Measurements from ENCODE around the gene RAD51C. TPM values are rescaled to one million over a fixed set of nuclear protein-coding genes. Genes with fewer than 3 reads are reported as not detected.
"Not testable (repeated sequence)": the region's sequence is repeated elsewhere in the genome, so short reads cannot be mapped to it uniquely, and the experiment has no call there.

Gene RAD51C
- total and polyA plus RNA-seq, 5 experiments from 2014 or later: 25.9 to 50.7 (median 46.6) TPM

GRCh38 chr17:58710948-58711552 is 18.6 kb downstream of the RAD51C start:
- H3K27ac Mint-ChIP-seq: no peak overlapping the region
- POLR2A ChIA-PET: interaction anchor here (1.6 to 2.3 kb wide), 2 partner anchors 192 to 294 kb away, joined by 6 to 7 read pairs; no protein-coding TSS in a partner anchor
- H3K36me3 Mint-ChIP-seq: peaks cover 8 to 68% (median 11%) of the 10 kb centered on the region in 3 donors
- ATAC-seq (no peak), DNase-seq (peak in 7 of 10 donors; percentile 10 to 50 (median 27))
- no peaks in the 10 kb centered on the region for H3K9me3 Mint-ChIP-seq
- H3K27me3 Mint-ChIP-seq: no peaks in the 10 kb centered on the region
- no peak overlapping the region for H3K4me3 Mint-ChIP-seq
- peaks cover 0 to 6% (median under 1%) of the 10 kb centered on the region in 4 donors for H3K4me1 Mint-ChIP-seq

GRCh38 chr17:58722274-58722673 is 29.9 kb downstream of the RAD51C start:
- POLR2A ChIA-PET: no interaction called here
- peaks cover 0 to 59% (median 14%) of the 10 kb centered on the region in 3 donors for H3K36me3 Mint-ChIP-seq
- H3K4me1 Mint-ChIP-seq: no peaks in the 10 kb centered on the region
- H3K4me3 Mint-ChIP-seq: no peak overlapping the region
- H3K9me3 Mint-ChIP-seq: no peaks in the 10 kb centered on the region
- H3K27me3 Mint-ChIP-seq: no peaks in the 10 kb centered on the region
- no peak overlapping the region for H3K27ac Mint-ChIP-seq
- DNase-seq: no peak
- ATAC-seq: no peak

- Mint-ChIP-seq H3K9me3 (no peaks in the 10 kb centered on the region), H3K36me3 (peaks cover 0 to 58% (median 14%) of the 10 kb centered on the region in 3 donors), H3K4me1 (no peaks in the 10 kb centered on the region), H3K27me3 (no peaks in the 10 kb centered on the region), H3K4me3 (no peak overlapping the region), H3K27ac (no peak overlapping the region)
- ATAC-seq (no peak), DNase-seq (no peak)
- POLR2A ChIA-PET: no interaction called here
Observed at GRCh38 chr17:58722696-58723095, 30.3 kb downstream of the RAD51C start.

- Mint-ChIP-seq H3K27ac (peak overlapping the region in 1 of 10 donors; percentile 17), H3K9me3 (no peaks in the 10 kb centered on the region), H3K27me3 (no peaks in the 10 kb centered on the region), H3K4me3 (no peak overlapping the region), H3K36me3 (peaks cover 0 to 56% (median 2%) of the 10 kb centered on the region in 3 donors), H3K4me1 (no peaks in the 10 kb centered on the region)
- POLR2A ChIA-PET: no interaction called here
- ATAC-seq (no peak), DNase-seq (no peak)
Observed at GRCh38 chr17:58728798-58729197, 36.4 kb downstream of the RAD51C start.

- ATAC-seq (no peak), DNase-seq (no peak)
- H3K27me3 Mint-ChIP-seq: no peaks in the 10 kb centered on the region
- POLR2A ChIA-PET: no interaction called here
- H3K4me3 Mint-ChIP-seq: no peak overlapping the region
- H3K9me3 Mint-ChIP-seq: no peaks in the 10 kb centered on the region
- peaks cover 0 to 51% (median 2%) of the 10 kb centered on the region in 3 donors for H3K36me3 Mint-ChIP-seq
- peak overlapping the region in 1 of 10 donors; percentile 7 for H3K27ac Mint-ChIP-seq
- no peaks in the 10 kb centered on the region for H3K4me1 Mint-ChIP-seq
Observed at GRCh38 chr17:58730937-58731336, 38.5 kb downstream of the RAD51C start.

- no peaks in the 10 kb centered on the region for H3K27me3 Mint-ChIP-seq
- H3K4me1 Mint-ChIP-seq: no peaks in the 10 kb centered on the region
- DNase-seq (no peak), ATAC-seq (no peak)
- H3K4me3 Mint-ChIP-seq: no peak overlapping the region
- peak overlapping the region in 1 of 10 donors; percentile 37 for H3K27ac Mint-ChIP-seq
- POLR2A ChIA-PET: no interaction called here
- peaks cover 0 to 46% (median 2%) of the 10 kb centered on the region in 3 donors for H3K36me3 Mint-ChIP-seq
- H3K9me3 Mint-ChIP-seq: no peaks in the 10 kb centered on the region
Observed at GRCh38 chr17:58734040-58734439, 41.6 kb downstream of the RAD51C start.

GRCh38 chr17:58734811-58735210 is 42.4 kb downstream of the RAD51C start:
- no peaks in the 10 kb centered on the region for H3K9me3 Mint-ChIP-seq
- POLR2A ChIA-PET: no interaction called here
- ATAC-seq: no peak
- no peak overlapping the region for H3K4me3 Mint-ChIP-seq
- H3K36me3 Mint-ChIP-seq: peaks cover 0 to 38% (median 0%) of the 10 kb centered on the region in 3 donors
- H3K27me3 Mint-ChIP-seq: no peaks in the 10 kb centered on the region
- peak overlapping the region in 1 of 10 donors; percentile 57 for H3K27ac Mint-ChIP-seq
- no peaks in the 10 kb centered on the region for H3K4me1 Mint-ChIP-seq
- DNase-seq: no peak

GRCh38 chr17:58741121-58741625 is 48.8 kb downstream of the RAD51C start:
- H3K36me3 Mint-ChIP-seq: peaks cover 0 to 3% (median 0%) of the 10 kb centered on the region in 3 donors
- H3K27ac Mint-ChIP-seq: peak overlapping the region in 1 of 10 donors; percentile 43
- ATAC-seq (no peak), DNase-seq (no peak)
- H3K27me3 Mint-ChIP-seq: no peaks in the 10 kb centered on the region
- H3K9me3 Mint-ChIP-seq: no peaks in the 10 kb centered on the region
- POLR2A ChIA-PET: interaction anchor here (0.5 kb wide), 1 partner anchor 8 kb away, joined by 3 read pairs; no protein-coding TSS in a partner anchor
- H3K4me3 Mint-ChIP-seq: no peak overlapping the region
- H3K4me1 Mint-ChIP-seq: no peaks in the 10 kb centered on the region

- ATAC-seq: no peak
- Mint-ChIP-seq H3K27me3 (peaks cover 0 to 5% (median 0%) of the 10 kb centered on the region in 5 donors), H3K4me1 (no peaks in the 10 kb centered on the region), H3K36me3 (no peaks in the 10 kb centered on the region), H3K27ac (no peak overlapping the region), H3K4me3 (no peak overlapping the region), H3K9me3 (no peaks in the 10 kb centered on the region)
- POLR2A ChIA-PET: no interaction called here
- DNase-seq: no peak
Observed at GRCh38 chr17:58747674-58748073, 55.3 kb downstream of the RAD51C start.

- POLR2A ChIA-PET: interaction anchor here (0.6 kb wide), 1 partner anchor 9 kb away, joined by 3 read pairs; no protein-coding TSS in a partner anchor
- H3K27me3 Mint-ChIP-seq: peaks cover 0 to 11% (median 0%) of the 10 kb centered on the region in 5 donors
- H3K4me3 Mint-ChIP-seq, H3K9me3 Mint-ChIP-seq, ATAC-seq, DNase-seq, H3K27ac Mint-ChIP-seq, H3K36me3 Mint-ChIP-seq, H3K4me1 Mint-ChIP-seq: not testable (repeated sequence)
Observed at GRCh38 chr17:58749627-58750026, 57.2 kb downstream of the RAD51C start.

GRCh38 chr17:58753026-58753425 is 60.6 kb downstream of the RAD51C start:
- Mint-ChIP-seq H3K9me3 (no peaks in the 10 kb centered on the region), H3K4me3 (no peak overlapping the region), H3K27me3 (peaks cover 10 to 29% (median 15%) of the 10 kb centered on the region in 5 donors), H3K27ac (no peak overlapping the region), H3K4me1 (peaks cover 8 to 14% (median 13%) of the 10 kb centered on the region in 4 donors), H3K36me3 (peaks cover 0 to 4% (median 3%) of the 10 kb centered on the region in 3 donors)
- POLR2A ChIA-PET: no interaction called here
- no peak for DNase-seq
- ATAC-seq: no peak

GRCh38 chr17:58755269-58755576 is 62.8 kb downstream of the RAD51C start:
- Mint-ChIP-seq H3K4me3 (peak overlapping the region; percentile 76 to 82 (median 80)), H3K36me3 (peaks cover 0 to 6% (median 3%) of the 10 kb centered on the region in 3 donors), H3K27me3 (peaks cover 20 to 44% (median 28%) of the 10 kb centered on the region in 5 donors), H3K9me3 (no peaks in the 10 kb centered on the region), H3K27ac (no peak overlapping the region), H3K4me1 (peaks cover 8 to 14% (median 13%) of the 10 kb centered on the region in 4 donors)
- POLR2A ChIA-PET: no interaction called here
- DNase-seq: no peak
- ATAC-seq: peak in 1 of 2 donors; percentile 34

GRCh38 chr17:58755577-58756245 is 63.3 kb downstream of the RAD51C start, which contains the start of gene PPM1E:
Gene PPM1E, plus strand, starts transcription at chr17:58755854.
- Mint-ChIP-seq H3K27ac (peak within 1 kb of the TSS in 1 of 10 donors; percentile 8), H3K9me3 (no peaks in the 10 kb centered on the region), H3K27me3 (peaks cover 25 to 49% (median 33%) of the 10 kb centered on the region in 5 donors), H3K36me3 (peaks cover 0 to 10% (median 3%) of the 10 kb centered on the region in 3 donors), H3K4me3 (peak within 1 kb of the TSS; percentile 81 to 98 (median 92)), H3K4me1 (peaks cover 8 to 14% (median 13%) of the 10 kb centered on the region in 4 donors)
- ATAC-seq (peak; percentile 76 to 81), DNase-seq (peak; percentile 1 to 66 (median 26))
- POLR2A ChIA-PET: no interaction called here

All from naive thymus-derived CD8-positive, alpha-beta T cell (primary cell).